T-helper 1 cell treated with Interleukin-12 subunit alpha and Interleukin-12 subunit beta and Interleukin-4 antibody, amounts not matched to agents 30 ng/mL and 1 ng/mL, for 36 hours (primary cell): ENCODE data around the gene ENO2. TPM values are rescaled to one million over a fixed set of nuclear protein-coding genes. Genes with fewer than 3 reads are reported as not detected.
"Not testable (repeated sequence)": the region's sequence is repeated elsewhere in the genome, so short reads cannot be mapped to it uniquely, and the experiment has no call there.

Experiments
- intact Hi-C: fragments of 100-400 bp; cut with micrococcal nuclease; formaldehyde crosslinking; loops from one replicate; pipeline ENCODE4 v1.15.1; 2024
- total RNA-seq: library from RNA; stranded (reverse); gene quantifications from 2 replicates; pipeline ENCODE4 v1.2.3, GENCODE V29; 2022

Gene ENO2
- total RNA-seq, 1 donor from 2014 or later, result 128 TPM

DNA sequence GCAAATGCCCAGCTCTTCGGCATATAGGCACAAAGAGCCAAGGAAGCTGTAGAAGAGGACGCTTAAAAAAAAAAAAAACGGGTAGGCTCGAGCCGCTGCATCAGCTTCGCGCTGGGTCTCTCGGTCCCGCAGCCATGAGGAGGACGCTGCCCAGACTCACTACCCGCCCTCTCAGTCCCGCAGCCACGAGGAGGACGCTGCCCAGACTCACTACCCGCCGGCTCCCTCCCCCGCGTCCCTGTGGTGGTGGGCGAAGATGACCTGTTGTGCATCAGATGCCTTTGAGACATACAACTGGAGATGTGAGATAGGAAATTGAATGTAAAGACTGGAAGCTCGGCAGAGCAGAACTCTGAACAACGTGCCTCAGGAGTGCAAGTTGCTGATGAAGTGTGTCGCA, 29.8 kb upstream of the ENO2 start:
- intact Hi-C loops, result no loop called here

DNA sequence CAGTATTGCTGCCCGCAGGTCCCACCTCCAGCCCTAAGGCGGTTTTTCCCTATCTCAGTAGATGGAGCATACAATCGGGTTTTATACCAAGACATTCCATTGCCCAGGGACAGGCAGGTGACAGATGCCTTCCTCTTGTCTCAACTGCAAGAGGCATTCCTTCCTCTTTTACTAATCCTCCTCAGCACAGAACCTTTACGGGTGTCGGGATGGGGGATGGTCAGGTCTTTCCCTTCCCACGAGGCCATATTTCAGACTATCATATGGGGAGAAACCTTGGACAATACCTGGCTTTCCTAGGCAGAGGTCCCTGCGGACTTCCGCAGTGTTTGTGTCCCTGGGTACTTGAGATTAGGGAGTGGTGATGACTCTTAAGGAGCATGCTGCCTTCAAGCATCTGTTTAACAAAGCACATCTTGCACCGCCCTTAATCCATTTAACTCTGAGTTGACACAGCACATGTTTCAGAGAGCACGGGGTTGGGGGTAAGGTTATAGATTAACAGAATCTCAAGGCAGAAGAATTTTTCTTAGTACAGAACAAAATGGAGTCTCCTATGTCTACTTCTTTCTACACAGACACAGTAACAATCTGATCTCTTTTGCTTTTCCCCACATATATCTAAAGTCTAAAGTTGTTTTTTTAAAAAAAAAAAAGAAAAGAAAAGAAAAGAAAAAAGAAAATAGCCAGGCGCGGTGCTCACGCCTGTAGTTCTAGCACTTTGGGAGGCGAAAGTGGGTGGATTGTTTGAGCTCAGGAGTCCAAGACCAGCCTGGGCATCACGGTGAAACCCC, 28.0 kb upstream of the ENO2 start:
- intact Hi-C loops, result not testable (repeated sequence)

DNA sequence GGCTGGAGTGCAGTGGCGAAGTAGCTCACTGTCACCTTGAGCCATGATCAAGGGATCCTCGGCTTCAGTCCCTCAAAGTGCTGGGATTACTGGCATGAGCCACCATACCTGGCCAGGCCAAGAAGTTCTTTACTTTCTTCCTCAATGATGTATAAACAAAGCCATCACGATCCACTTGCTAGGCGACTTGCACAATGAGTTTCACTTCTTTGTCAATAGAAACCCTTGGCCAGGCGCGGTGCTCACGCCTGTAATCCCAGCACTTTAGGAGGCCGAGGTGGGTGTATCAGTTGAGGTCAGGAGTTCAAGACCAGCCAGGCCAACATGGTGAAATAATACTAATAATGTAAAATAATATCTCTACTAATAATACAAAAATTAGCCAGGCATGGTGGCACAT, 26.9 kb upstream of the ENO2 start:
- intact Hi-C loops, result no loop called here

- intact Hi-C loops, result no loop called here
Observed at GRCh38 chr12:6888360-6888759, 26.0 kb upstream of the ENO2 start.

GRCh38 chr12:6888794-6889193, 25.6 kb upstream of the ENO2 start:
- intact Hi-C loops, result not testable (repeated sequence)

- intact Hi-C loops, result loop anchor here (2.0 kb wide), 4 partner anchors 63 to 1193 kb away; partner anchors contain the start of genes CHD4, NECAP1 and ZNF384
Observed at GRCh38 chr12:6889775-6890573, 24.4 kb upstream of the ENO2 start.

- intact Hi-C loops, result loop anchor here (1.0 to 2.0 kb wide), 18 partner anchors 13 to 1192 kb away; partner anchors contain the start of genes C1RL, CHD4, COPS7A and EMG1
Observed at GRCh38 chr12:6890789-6891645, 23.4 kb upstream of the ENO2 start.

- intact Hi-C loops, result loop anchor here (1.0 to 2.0 kb wide), 18 partner anchors 13 to 1191 kb away; partner anchors contain the start of genes C1RL, CHD4, COPS7A and EMG1
Observed at GRCh38 chr12:6891646-6892001, 22.8 kb upstream of the ENO2 start.

DNA sequence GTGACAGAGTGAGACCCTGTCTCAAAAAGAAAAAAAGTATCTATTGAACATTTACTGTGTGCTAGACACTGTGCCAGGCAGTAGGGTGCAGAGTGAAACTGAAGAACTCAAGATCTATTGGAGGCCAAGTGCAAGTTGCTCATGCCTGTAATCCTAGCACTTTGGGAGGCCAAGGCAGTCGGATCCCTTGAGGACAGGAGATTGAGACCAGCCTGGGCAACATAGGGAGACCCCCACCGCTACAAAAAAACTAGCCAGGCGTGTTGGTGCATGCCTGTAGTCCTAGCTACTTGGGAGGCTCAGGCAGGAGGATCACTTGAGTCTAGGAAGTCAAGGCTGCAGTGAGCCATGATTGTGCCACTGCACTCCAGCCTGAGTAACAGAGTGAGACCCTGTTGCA, 21.7 kb upstream of the ENO2 start:
- intact Hi-C loops, result not testable (repeated sequence)

DNA sequence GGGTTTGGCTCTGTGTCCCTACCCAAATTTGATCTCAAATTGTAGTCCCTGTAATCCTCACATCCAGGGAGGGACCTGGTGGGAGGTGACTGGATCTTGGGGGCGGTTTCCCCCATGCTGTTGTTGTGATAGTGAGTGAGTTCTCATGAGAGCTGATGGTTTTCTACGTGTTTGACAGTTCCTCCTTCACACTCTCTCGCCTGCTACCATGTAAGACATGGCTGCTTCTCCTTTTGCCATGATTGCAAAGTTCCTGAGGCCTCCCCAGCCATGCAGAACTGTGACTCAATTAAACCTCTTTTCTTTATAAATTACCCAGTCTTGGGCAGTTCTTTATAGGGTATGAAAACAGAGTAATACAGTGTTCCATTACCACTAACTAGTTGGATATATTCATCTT, 20.1 kb upstream of the ENO2 start:
- intact Hi-C loops, result no loop called here

DNA sequence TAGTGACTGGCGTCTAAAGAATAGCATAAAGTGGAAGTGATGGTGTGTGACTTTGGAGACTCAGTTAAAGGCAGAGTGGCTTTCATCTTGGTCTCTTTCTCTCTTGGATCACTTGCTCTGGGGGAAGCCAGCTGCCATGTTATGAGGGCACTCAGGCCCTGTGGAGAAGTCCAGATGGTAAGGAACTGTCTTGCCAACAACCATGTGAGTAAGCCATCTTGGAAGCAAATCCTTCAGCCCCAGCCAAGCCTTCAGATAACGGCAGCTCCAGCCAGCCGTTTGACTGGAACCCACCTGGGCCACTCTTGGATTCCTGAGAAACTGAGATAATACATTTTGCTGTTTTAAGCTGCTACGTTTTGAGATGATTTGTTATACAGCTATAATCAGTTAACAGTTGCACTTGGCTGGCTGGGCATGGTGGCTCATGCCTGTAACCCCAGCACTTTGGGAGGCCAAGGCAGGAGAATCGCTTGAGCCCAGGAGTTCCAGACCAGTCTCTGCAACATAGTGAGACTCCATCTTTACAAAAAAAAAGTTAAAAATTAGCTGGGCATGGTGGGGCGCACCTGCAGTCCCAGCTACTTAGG, 17.4 kb upstream of the ENO2 start:
- intact Hi-C loops, result no loop called here

DNA sequence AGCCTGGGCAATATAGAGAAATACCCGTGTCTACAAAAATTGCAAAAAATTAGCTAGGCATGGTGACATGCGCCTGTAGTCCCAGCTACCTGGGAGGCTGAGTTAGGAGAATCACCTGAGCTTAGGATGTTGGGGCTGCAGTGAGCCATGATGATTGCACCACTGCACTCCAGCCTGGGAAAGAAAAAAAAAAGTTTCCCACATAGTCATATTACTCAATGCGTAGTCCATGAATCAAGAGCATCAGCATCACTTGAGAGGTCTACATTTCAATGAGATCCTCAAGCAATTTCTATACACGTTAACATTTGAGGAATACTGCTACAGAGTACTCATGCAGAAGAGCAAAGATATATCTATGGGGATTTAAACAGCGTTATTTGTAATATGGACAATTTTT, 15.0 kb upstream of the ENO2 start:
- intact Hi-C loops, result no loop called here

DNA sequence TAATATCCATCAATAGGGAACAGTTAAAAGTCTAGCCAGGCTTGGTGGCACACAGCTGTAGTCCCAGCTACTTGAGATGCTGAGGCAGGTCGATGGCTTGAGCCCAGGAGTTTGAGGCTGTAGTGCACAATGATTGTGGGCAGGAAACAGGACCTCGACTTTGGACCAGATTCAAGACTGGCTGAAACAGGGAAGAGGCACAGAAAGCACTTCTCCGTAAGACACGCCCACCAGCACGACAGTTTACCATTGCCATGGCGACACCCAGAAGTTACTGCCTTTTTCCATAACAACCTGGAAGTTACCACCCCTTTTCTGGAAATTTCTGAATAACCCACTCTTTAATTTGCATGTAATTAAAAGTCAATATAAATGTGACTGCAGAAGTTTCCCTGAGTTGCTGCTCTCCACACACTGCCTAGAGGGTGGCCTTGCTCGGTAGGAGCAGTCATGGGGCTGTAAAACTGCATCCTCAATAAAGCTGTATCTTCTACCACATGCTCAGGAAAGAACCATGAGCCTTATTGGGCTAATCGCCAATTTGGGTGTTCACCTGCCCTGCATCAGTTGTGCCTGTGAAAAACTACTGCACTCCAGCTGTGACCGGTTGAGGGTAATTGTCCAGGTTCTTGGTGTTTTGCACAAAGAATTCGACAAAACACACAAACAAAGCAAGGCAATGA, 14.4 kb upstream of the ENO2 start:
- intact Hi-C loops, result no loop called here

DNA sequence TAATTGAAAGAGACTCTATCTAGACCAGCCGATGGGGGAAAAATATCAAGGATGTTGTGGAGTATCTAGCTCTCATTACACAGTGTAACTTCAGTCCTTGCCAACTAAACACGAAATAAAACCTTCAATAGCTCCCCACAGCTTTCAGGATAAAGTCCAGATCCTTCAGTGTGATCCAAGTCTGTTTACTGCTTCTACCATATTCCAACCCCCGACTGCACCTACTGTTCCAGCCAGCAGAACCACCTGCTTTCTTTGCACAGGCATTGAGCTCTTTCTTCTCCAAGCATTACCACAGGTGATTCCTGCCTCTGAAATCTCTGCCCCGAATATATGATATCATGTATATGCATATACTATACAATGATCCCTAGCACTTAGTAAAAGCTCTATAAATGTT, 11.9 kb upstream of the ENO2 start:
- intact Hi-C loops, result no loop called here

GRCh38 chr12:6903722-6904121, 10.7 kb upstream of the ENO2 start:
- intact Hi-C loops, result loop anchor here (1.0 to 2.0 kb wide), 10 partner anchors 11 to 1339 kb away; partner anchors contain the start of genes COPS7A, EMG1, ENO2 and LPCAT3

- intact Hi-C loops, result loop anchor here (1.0 to 2.0 kb wide), 10 partner anchors 10 to 1338 kb away; partner anchors contain the start of genes COPS7A, EMG1, ENO2 and LPCAT3
Observed at GRCh38 chr12:6904280-6905276, 9.8 kb upstream of the ENO2 start, which contains the start of gene LRRC23. LRRC23 (plus strand) TSS chr12:6904822; CDS start chr12:6905634, 812 bp downstream.

GRCh38 chr12:6905414-6906040, 8.9 kb upstream of the ENO2 start:
- intact Hi-C loops, result loop anchor here (2.0 kb wide), 1 partner anchor 1337 kb away; no protein-coding TSS in a partner anchor

DNA sequence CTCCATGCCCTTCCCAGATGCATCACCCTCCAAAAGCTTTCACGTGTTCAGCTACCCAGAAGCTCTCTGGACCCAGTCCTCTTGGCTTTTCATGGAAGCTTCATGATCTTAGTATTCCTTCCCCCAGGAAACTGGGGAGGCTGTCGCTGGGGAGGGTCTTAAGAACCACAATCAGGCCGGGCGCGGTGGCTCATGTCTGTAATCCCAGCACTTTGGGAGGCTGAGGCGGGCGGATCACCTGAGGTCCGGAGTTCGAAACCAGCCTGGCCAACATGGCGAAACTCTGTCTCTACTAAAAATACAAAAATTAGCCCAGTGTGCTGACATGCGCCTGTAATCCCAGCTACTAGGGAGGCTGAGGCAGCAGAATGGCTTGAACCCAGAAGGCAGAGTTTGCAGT, 6.2 kb upstream of the ENO2 start:
- intact Hi-C loops, result not testable (repeated sequence)
